Mucosa of descending colon (tissue), 3 donors: ENCODE results near the gene SPRR3. TPM values are rescaled to one million over a fixed set of nuclear protein-coding genes. Genes with fewer than 3 reads are reported as not detected.

Source experiments
- ATAC-seq: fragments of 200-7000 bp; cut with Tn5 transposase; one replicate; pipeline ENCODE4 v1.9.1; 2020; ENCODE audit warnings: mild to moderate bottlenecking, moderate library complexity
- DNase-seq, 3 donors: peaks; one replicate each; pipeline ENCODE4 v3.0.0-alpha.2; 2020
- H3K36me3 ChIP-seq: fragments of 200-600 bp; one replicate; pipeline ENCODE4 v1.8.0; 2021; ENCODE audit warnings: low read depth, mild to moderate bottlenecking
- H3K4me1 ChIP-seq: fragments of 200-600 bp; one replicate; pipeline ENCODE4 v1.8.0; 2021; ENCODE audit warnings: low read depth, mild to moderate bottlenecking
- H3K4me3 ChIP-seq: fragments of 200-600 bp; one replicate; pipeline ENCODE4 v1.8.0; 2021; ENCODE audit warnings: mild to moderate bottlenecking
- H3K9me3 ChIP-seq: fragments of 200-600 bp; one replicate; pipeline ENCODE4 v1.8.0; 2021; ENCODE audit warnings: mild to moderate bottlenecking
- intact Hi-C, 2 donors: fragments of 100-400 bp; cut with DNase I in 1 of 2; cut with micrococcal nuclease in 1 of 2; formaldehyde crosslinking; loops; one replicate each; pipeline versions ENCODE4 v1.11.0 to v1.11.1; 2022; cut with DNase I, micrococcal nuclease
- total RNA-seq, 3 donors: library from RNA; stranded (reverse); fragmentation: NEBNext Ultra II Directional in 2 of 3; extraction: Animal tissue kit (Norgen Biotek cat#: 25700) in 2 of 3; gene quantifications; one replicate each; pipeline versions ENCODE4 v1.2.1 to v1.2.4, GENCODE V29; 2021 to 2023
- TF ChIP-seq, protein P1 (sequence below): fragments of 200-600 bp; IDR thresholded peaks from one replicate; pipeline ENCODE4 v1.8.0; 2022; ENCODE audit warnings: antibody characterized with exemption, mild to moderate bottlenecking
- donor health status: DM: no; HTN: no; CAD: no; lungs with moderate emphysema.
- donor health status: DM: no; HTN: no; CAD: no.
- donor health status: DM: no; HTN: yes; CAD: no.

Gene SPRR3
- total RNA-seq, 3 donors from 2014 or later: 0.93 TPM; not detected in 2

DNA sequence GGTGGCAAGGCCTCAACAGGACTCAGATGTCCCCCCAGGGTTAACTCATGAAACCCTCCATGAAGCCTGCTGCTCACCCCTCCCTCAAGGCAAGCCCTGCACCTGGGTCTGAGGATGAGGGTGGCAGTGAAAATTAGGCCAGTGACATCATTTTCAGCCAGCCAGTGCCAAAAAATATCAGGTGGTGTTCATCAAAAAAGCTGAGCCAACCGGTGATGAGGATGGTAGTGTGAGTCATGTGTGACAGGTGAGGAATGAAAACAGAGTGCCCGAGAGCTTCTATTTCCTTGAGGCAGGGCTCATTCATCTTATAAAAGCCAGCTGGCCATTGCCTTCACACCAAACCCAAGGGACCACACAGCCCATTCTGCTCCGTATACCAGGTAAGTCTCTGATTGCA lies 17.8 kb upstream of the SPRR3 start, which contains the start of gene SPRR1A:
SPRR1A (plus strand) TSS at position 339 of the 400 bp plus-strand sequence. CDS start 1,150 bp downstream, outside the sequence.
- ATAC-seq (no peak), DNase-seq (no peak)
- TF ChIP-seq, protein P1, sequence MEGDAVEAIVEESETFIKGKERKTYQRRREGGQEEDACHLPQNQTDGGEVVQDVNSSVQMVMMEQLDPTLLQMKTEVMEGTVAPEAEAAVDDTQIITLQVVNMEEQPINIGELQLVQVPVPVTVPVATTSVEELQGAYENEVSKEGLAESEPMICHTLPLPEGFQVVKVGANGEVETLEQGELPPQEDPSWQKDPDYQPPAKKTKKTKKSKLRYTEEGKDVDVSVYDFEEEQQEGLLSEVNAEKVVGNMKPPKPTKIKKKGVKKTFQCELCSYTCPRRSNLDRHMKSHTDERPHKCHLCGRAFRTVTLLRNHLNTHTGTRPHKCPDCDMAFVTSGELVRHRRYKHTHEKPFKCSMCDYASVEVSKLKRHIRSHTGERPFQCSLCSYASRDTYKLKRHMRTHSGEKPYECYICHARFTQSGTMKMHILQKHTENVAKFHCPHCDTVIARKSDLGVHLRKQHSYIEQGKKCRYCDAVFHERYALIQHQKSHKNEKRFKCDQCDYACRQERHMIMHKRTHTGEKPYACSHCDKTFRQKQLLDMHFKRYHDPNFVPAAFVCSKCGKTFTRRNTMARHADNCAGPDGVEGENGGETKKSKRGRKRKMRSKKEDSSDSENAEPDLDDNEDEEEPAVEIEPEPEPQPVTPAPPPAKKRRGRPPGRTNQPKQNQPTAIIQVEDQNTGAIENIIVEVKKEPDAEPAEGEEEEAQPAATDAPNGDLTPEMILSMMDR: no peak

DNA sequence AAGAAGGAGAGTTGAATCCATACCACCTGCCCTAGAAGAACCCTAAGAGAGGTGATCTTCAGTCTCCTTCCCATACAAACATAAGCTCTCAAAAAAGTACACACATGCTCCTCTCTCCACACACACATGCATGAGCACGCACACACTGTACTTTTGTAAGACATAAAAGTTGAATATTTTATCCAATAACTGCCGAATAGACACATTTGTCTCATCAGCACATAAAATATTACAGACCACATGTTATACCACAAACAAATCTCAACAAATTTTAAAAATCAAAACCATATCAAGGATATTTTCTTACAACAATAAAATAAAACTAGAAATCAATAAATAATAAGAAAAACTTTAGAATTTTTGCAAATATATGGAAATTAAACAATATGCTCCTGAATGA lies 15.0 kb upstream of the SPRR3 start:
- Histone ChIP-seq H3K36me3 (no peaks in the 10 kb centered on the region), H3K4me1 (no peaks in the 10 kb centered on the region), H3K4me3 (no peak overlapping the region), H3K9me3 (no peaks in the 10 kb centered on the region)
- DNase-seq (no peak), ATAC-seq (no peak)
- intact Hi-C loops: no loop called here
- TF ChIP-seq, protein P1: no peak

More for the DNA sequence above, 17.8 kb upstream of the SPRR3 start, which contains the start of gene SPRR1A:
- no peak within 1 kb of the TSS for H3K4me3 ChIP-seq
- intact Hi-C loops: no loop called here
- no peaks in the 10 kb centered on the region for H3K9me3 ChIP-seq
- H3K4me1 ChIP-seq: no peaks in the 10 kb centered on the region
- H3K36me3 ChIP-seq: no peaks in the 10 kb centered on the region

DNA sequence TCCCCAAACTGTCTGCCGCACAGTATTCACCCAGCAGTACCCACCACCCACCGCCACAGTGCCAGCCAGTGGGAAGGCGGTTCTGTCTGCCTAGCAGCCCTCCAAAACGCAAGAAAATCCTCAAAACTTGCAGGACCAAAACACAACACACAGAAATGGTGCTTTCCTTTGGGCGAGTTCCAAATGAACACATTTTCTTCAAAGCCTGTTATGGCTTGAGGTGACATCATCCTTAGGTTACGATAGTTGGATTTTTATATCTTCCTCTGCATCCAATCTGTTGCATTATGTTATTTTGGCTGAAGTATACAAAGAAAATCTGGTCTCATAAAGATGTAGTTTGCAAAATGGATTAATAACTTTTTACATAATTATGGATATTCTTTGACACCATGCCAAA lies 8.4 kb upstream of the SPRR3 start:
- ATAC-seq (no peak), DNase-seq (no peak)
- Histone ChIP-seq H3K4me3 (no peak overlapping the region), H3K9me3 (no peaks in the 10 kb centered on the region), H3K36me3 (no peaks in the 10 kb centered on the region), H3K4me1 (no peaks in the 10 kb centered on the region)
- TF ChIP-seq, protein P1: no peak
- intact Hi-C loops: no loop called here

DNA sequence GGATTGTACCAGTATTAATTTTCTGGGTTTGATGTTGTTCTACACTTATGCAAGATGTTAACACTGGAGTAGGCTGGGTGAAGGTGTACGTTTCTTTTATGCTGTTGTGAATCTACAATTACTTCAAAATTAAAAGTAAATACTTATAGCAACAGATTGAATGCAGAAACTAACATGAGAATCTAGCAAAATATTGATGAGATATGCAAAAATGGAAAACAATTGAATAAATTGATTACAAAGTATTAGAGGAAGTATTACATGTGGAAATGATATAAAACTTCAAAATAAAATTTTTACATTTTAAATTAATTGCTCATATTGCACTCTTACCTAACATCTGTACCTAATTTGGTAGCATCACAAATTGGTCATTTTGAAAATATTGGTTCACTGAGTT lies 5.7 kb upstream of the SPRR3 start:
- Histone ChIP-seq H3K36me3 (no peaks in the 10 kb centered on the region), H3K9me3 (no peaks in the 10 kb centered on the region), H3K4me1 (no peaks in the 10 kb centered on the region), H3K4me3 (no peak overlapping the region)
- ATAC-seq (no peak), DNase-seq (no peak)
- intact Hi-C loops: no loop called here
- TF ChIP-seq, protein P1: no peak

DNA sequence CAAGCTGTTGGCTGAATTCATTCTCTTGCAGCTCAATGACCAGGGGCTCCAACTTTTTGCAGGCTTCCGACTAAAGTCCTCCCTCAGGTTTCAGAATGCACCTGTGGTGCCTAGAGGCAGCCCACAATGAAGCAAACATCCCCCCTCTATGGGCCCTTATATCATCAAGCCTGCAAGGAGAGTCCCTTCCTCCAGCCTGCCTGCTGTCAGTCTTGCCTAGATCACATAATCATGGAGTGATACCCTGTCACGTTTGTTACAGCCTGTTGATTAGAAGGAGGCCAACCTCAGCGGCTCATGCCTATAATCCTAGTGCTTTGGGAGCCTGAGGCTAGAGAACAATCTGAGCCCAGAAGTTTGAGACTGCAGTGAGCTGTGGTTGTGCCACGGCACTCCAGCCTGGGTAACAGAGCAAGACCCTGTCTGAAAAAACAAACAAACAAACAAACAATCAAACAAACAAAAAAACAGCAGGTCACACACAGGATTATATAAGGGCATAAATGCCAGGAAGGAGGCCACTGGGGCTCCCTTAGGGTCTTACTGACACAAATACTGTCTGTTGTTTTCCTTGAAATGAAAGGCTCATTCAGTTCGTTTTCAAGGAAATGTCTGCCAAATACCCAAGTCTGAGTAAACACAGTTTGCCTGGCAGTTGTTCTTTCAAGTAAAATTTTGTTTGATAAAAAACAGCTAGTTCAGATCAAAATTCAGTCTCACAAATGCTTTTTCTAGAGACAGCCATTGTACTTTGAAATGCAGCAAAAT lies 4.7 kb upstream of the SPRR3 start:
- TF ChIP-seq, protein P1: no peak
- H3K36me3 ChIP-seq: no peaks in the 10 kb centered on the region
- intact Hi-C loops: no loop called here
- H3K4me1 ChIP-seq: no peaks in the 10 kb centered on the region
- H3K9me3 ChIP-seq: no peaks in the 10 kb centered on the region
- DNase-seq (no peak), ATAC-seq (no peak)
- no peak overlapping the region for H3K4me3 ChIP-seq
